ENCODE measurements around the gene MRNIP.
A peak's percentile ranks its signal among the peaks of the same experiment; 100 is the strongest.

Gene MRNIP

GRCh38 chr5:179801304-179802206, 57.1 kb downstream of the MRNIP start:
- peak; percentile 65 to 87 for DNase-seq
- Histone ChIP-seq H3K4me3 (no peak overlapping the region), H3K36me3 (peaks cover 35 to 47% (median 44%) of the 10 kb centered on the region in 3 donors), H3K4me1 (peaks cover 0 to 54% (median 41%) of the 10 kb centered on the region in 4 donors), H3K9me3 (no peaks in the 10 kb centered on the region), H3K27ac (no peak overlapping the region), H3K27me3 (no peaks in the 10 kb centered on the region)
- TF ChIP-seq CTCF (IDR thresholded peaks at IDR 0.05): peak; percentile 53 to 71
- intact Hi-C loops (cut with DNase I; ENCODE audit: low total_unique reads): loop anchor here (5.0 kb wide), 1 partner anchor 56 kb away; the partner anchor contains the start of gene MRNIP

- no peaks in the 10 kb centered on the region for H3K9me3 ChIP-seq
- TF ChIP-seq CTCF (IDR thresholded peaks at IDR 0.05): no peak
- DNase-seq: no peak
- H3K27ac ChIP-seq: no peak overlapping the region
- no peaks in the 10 kb centered on the region for H3K27me3 ChIP-seq
- no peak overlapping the region for H3K4me3 ChIP-seq
- intact Hi-C loops (cut with DNase I; ENCODE audit: low total_unique reads): loop anchor here (5.0 kb wide), 1 partner anchor 57 kb away; the partner anchor contains the start of gene MRNIP
- H3K36me3 ChIP-seq: peaks cover 35 to 47% (median 44%) of the 10 kb centered on the region in 3 donors
- peaks cover 0 to 60% (median 46%) of the 10 kb centered on the region in 4 donors for H3K4me1 ChIP-seq
Observed at GRCh38 chr5:179800696-179801201, 57.9 kb downstream of the MRNIP start.

- no peak overlapping the region for H3K27ac ChIP-seq
- no peak for TF ChIP-seq CTCF (IDR thresholded peaks at IDR 0.05)
- peaks cover 0 to 61% (median 49%) of the 10 kb centered on the region in 4 donors for H3K4me1 ChIP-seq
- H3K36me3 ChIP-seq: peaks cover 35 to 47% (median 44%) of the 10 kb centered on the region in 3 donors
- no peaks in the 10 kb centered on the region for H3K27me3 ChIP-seq
- no peak overlapping the region for H3K4me3 ChIP-seq
- intact Hi-C loops (cut with DNase I; ENCODE audit: low total_unique reads): loop anchor here (5.0 kb wide), 1 partner anchor 57 kb away; the partner anchor contains the start of gene MRNIP
- no peaks in the 10 kb centered on the region for H3K9me3 ChIP-seq
- no peak for DNase-seq
Observed at GRCh38 chr5:179800071-179800695, 58.4 kb downstream of the MRNIP start.

GRCh38 chr5:179799644-179799973, 59.0 kb downstream of the MRNIP start:
- no peak overlapping the region for H3K27ac ChIP-seq
- no peak for TF ChIP-seq CTCF (IDR thresholded peaks at IDR 0.05)
- H3K4me3 ChIP-seq: no peak overlapping the region
- intact Hi-C loops (cut with DNase I; ENCODE audit: low total_unique reads): loop anchor here (5.0 kb wide), 1 partner anchor 37 kb away; no protein-coding TSS in a partner anchor
- DNase-seq: no peak
- H3K9me3 ChIP-seq: no peaks in the 10 kb centered on the region
- peaks cover 0 to 61% (median 47%) of the 10 kb centered on the region in 4 donors for H3K4me1 ChIP-seq
- H3K27me3 ChIP-seq: no peaks in the 10 kb centered on the region
- H3K36me3 ChIP-seq: peaks cover 35 to 47% (median 44%) of the 10 kb centered on the region in 3 donors

- H3K9me3 ChIP-seq: no peaks in the 10 kb centered on the region
- no peaks in the 10 kb centered on the region for H3K27me3 ChIP-seq
- H3K4me1 ChIP-seq: peaks cover 0 to 61% (median 47%) of the 10 kb centered on the region in 4 donors
- no peak for TF ChIP-seq CTCF (IDR thresholded peaks at IDR 0.05)
- no peak overlapping the region for H3K27ac ChIP-seq
- peaks cover 35 to 47% (median 44%) of the 10 kb centered on the region in 3 donors for H3K36me3 ChIP-seq
- intact Hi-C loops (cut with DNase I; ENCODE audit: low total_unique reads): loop anchor here (5.0 kb wide), 1 partner anchor 37 kb away; no protein-coding TSS in a partner anchor
- no peak overlapping the region for H3K4me3 ChIP-seq
- no peak for DNase-seq
Observed at GRCh38 chr5:179798771-179799643, 59.6 kb downstream of the MRNIP start.
